ACC112 (cell line): Measurements from ENCODE around the gene MAST1.
A peak's percentile ranks its signal among the peaks of the same experiment; 100 is the strongest.

ENCODE experiments used
- H2AFZ ChIP-seq: fragments of 200-600 bp; sonication (generic); one replicate; pipeline ENCODE4 v1.6.0; 2017; ENCODE audit warnings: antibody characterized with exemption, low read length; ENCODE audit not compliant: unreplicated experiment
- H3K27ac ChIP-seq: fragments of 200-600 bp; sonication (generic); 2 replicates; pipeline ENCODE4 v1.5.1; 2014; ENCODE audit warnings: low read depth, mild to moderate bottlenecking, antibody characterized with exemption, low read length, moderate library complexity
- H3K27me3 ChIP-seq: fragments of 200-600 bp; sonication (generic); 2 replicates; pipeline ENCODE4 v1.6.1; 2014; ENCODE audit warnings: mild to moderate bottlenecking, antibody characterized with exemption, low read length, moderate library complexity, mixed read lengths; ENCODE audit not compliant: insufficient read depth
- H3K36me3 ChIP-seq: fragments of 200-600 bp; sonication (generic); 2 replicates; pipeline ENCODE4 v1.6.1; 2016; ENCODE audit warnings: mild to moderate bottlenecking, antibody characterized with exemption, low read length, moderate library complexity, mixed read lengths; ENCODE audit not compliant: insufficient read depth
- H3K4me1 ChIP-seq: fragments of 200-600 bp; sonication (generic); one replicate; pipeline ENCODE4 v1.6.1; 2016; ENCODE audit warnings: low read length, mixed read lengths; ENCODE audit not compliant: insufficient read depth, unreplicated experiment, control insufficient read depth
- H3K4me3 ChIP-seq: fragments of 200-600 bp; sonication (generic); 2 replicates; pipeline ENCODE4 v1.5.1; 2014; ENCODE audit warnings: mild to moderate bottlenecking, low read depth, low read length
- H3K79me2 ChIP-seq: fragments of 200-600 bp; sonication (generic); one replicate; pipeline ENCODE4 v1.6.0; 2016; ENCODE audit warnings: low read length; ENCODE audit not compliant: control insufficient read depth, unreplicated experiment, insufficient read depth

MAST1 gene

GRCh38 chr19:12828494-12828893 is 9.8 kb upstream of the MAST1 start:
- no peak overlapping the region for H3K27ac ChIP-seq

GRCh38 chr19:12833418-12833737 is 4.9 kb upstream of the MAST1 start:
- no peaks in the 10 kb centered on the region for H3K79me2 ChIP-seq
- no peak overlapping the region for H2AFZ ChIP-seq
- peaks cover 56% of the 10 kb centered on the region for H3K27me3 ChIP-seq
- no peak overlapping the region for H3K4me3 ChIP-seq
- no peaks in the 10 kb centered on the region for H3K36me3 ChIP-seq
- no peaks in the 10 kb centered on the region for H3K4me1 ChIP-seq
- H3K27ac ChIP-seq = no peak overlapping the region

More at GRCh38 chr19:12828494-12828893, 9.8 kb upstream of the MAST1 start:
- H3K27me3 ChIP-seq = peaks cover 18% of the 10 kb centered on the region
- no peak overlapping the region for H2AFZ ChIP-seq
- H3K79me2 ChIP-seq = no peaks in the 10 kb centered on the region
- H3K4me3 ChIP-seq = no peak overlapping the region
- H3K4me1 ChIP-seq = no peaks in the 10 kb centered on the region
- H3K36me3 ChIP-seq = no peaks in the 10 kb centered on the region

- Histone ChIP-seq H3K27ac (no peak overlapping the region), H3K4me3 (peak overlapping the region; percentile 59), H3K79me2 (no peaks in the 10 kb centered on the region), H3K4me1 (no peaks in the 10 kb centered on the region), H3K27me3 (peaks cover 62% of the 10 kb centered on the region), H2AFZ (no peak overlapping the region), H3K36me3 (no peaks in the 10 kb centered on the region)
Measured at GRCh38 chr19:12833738-12834565, 4.4 kb upstream of the MAST1 start.

GRCh38 chr19:12834566-12834943 is 3.8 kb upstream of the MAST1 start, which contains the start of gene RTBDN:
TSS of gene RTBDN (minus strand) at chr19:12834579. CDS start at chr19:12829979, 4,600 bp downstream.
- no peaks in the 10 kb centered on the region for H3K79me2 ChIP-seq
- H2AFZ ChIP-seq = no peak within 1 kb of the TSS
- H3K4me1 ChIP-seq = no peaks in the 10 kb centered on the region
- peak within 1 kb of the TSS; percentile 59 for H3K4me3 ChIP-seq
- peaks cover 68% of the 10 kb centered on the region for H3K27me3 ChIP-seq
- H3K27ac ChIP-seq = no peak within 1 kb of the TSS
- H3K36me3 ChIP-seq = no peaks in the 10 kb centered on the region

GRCh38 chr19:12834976-12835757 is 3.1 kb upstream of the MAST1 start:
- no peaks in the 10 kb centered on the region for H3K36me3 ChIP-seq
- H2AFZ ChIP-seq = no peak overlapping the region
- no peaks in the 10 kb centered on the region for H3K4me1 ChIP-seq
- H3K27me3 ChIP-seq = peaks cover 74% of the 10 kb centered on the region
- H3K79me2 ChIP-seq = no peaks in the 10 kb centered on the region
- no peak overlapping the region for H3K27ac ChIP-seq
- no peak overlapping the region for H3K4me3 ChIP-seq

- Histone ChIP-seq H2AFZ (no peak overlapping the region), H3K4me3 (no peak overlapping the region), H3K27me3 (peaks cover 76% of the 10 kb centered on the region)
Measured at GRCh38 chr19:12836529-12836863, 1.8 kb upstream of the MAST1 start.

GRCh38 chr19:12837225-12837624 is 1.1 kb upstream of the MAST1 start:
- no peak overlapping the region for H3K27ac ChIP-seq
- no peaks in the 10 kb centered on the region for H3K4me1 ChIP-seq
- no peaks in the 10 kb centered on the region for H3K79me2 ChIP-seq
- no peak overlapping the region for H3K4me3 ChIP-seq
- no peaks in the 10 kb centered on the region for H3K36me3 ChIP-seq
- peaks cover 69% of the 10 kb centered on the region for H3K27me3 ChIP-seq
- H2AFZ ChIP-seq = no peak overlapping the region

More at GRCh38 chr19:12836529-12836863, 1.8 kb upstream of the MAST1 start:
- Histone ChIP-seq H3K4me1 (no peaks in the 10 kb centered on the region), H3K27ac (no peak overlapping the region), H3K79me2 (no peaks in the 10 kb centered on the region), H3K36me3 (no peaks in the 10 kb centered on the region)

GRCh38 chr19:12838886-12839756 is 806 bp downstream of the MAST1 start:
- Histone ChIP-seq H2AFZ (no peak overlapping the region), H3K27me3 (peaks cover 57% of the 10 kb centered on the region), H3K36me3 (no peaks in the 10 kb centered on the region), H3K4me3 (no peak overlapping the region), H3K27ac (no peak overlapping the region), H3K79me2 (no peaks in the 10 kb centered on the region), H3K4me1 (peaks cover 2% of the 10 kb centered on the region)

GRCh38 chr19:12840091-12841079 is 2.1 kb downstream of the MAST1 start:
- H3K27me3 ChIP-seq = peaks cover 45% of the 10 kb centered on the region
- H3K79me2 ChIP-seq = no peaks in the 10 kb centered on the region
- H2AFZ ChIP-seq = peak overlapping the region; percentile 75
- no peaks in the 10 kb centered on the region for H3K36me3 ChIP-seq
- H3K27ac ChIP-seq = no peak overlapping the region
- peaks cover 2% of the 10 kb centered on the region for H3K4me1 ChIP-seq
- H3K4me3 ChIP-seq = peak overlapping the region; percentile 69
